ENCODE measurements around the gene LRRC57. TPM values are rescaled to one million over a fixed set of nuclear protein-coding genes. Genes with fewer than 3 reads are reported as not detected.

The LRRC57 gene
- total and polyA plus RNA-seq, 7 experiments from 2014 or later = 4.5 to 37.1 (median 17.5) TPM

GRCh38 chr15:42508263-42508690, 40.3 kb downstream of the LRRC57 start:
- intact Hi-C loops (cut with micrococcal nuclease) = no loop called here
- CTCF ChIA-PET = interaction anchor here (0.6 kb wide), 1 partner anchor 688 kb away, joined by 3 read pairs; no protein-coding TSS in a partner anchor
- ATAC-seq (no peak), DNase-seq (no peak)
- Histone ChIP-seq H3K27me3 (ENCODE audit: control insufficient read depth in 2 of 2, insufficient read depth in 2 of 2, low read length in 2 of 2) (no peaks in the 10 kb centered on the region), H3K36me3 (ENCODE audit: control insufficient read depth in 2 of 3, insufficient read depth in 3 of 3, low read length in 3 of 3) (peaks cover 0 to 23% (median 0%) of the 10 kb centered on the region in 3 experiments), H3K4me1 (ENCODE audit: control insufficient read depth in 2 of 2, insufficient read depth in 2 of 2, low read length in 2 of 2) (no peaks in the 10 kb centered on the region), H3K4me3 (ENCODE audit: low read length) (no peak overlapping the region), H3K9me3 (ENCODE audit: control insufficient read depth in 2 of 3, low read length in 3 of 3) (no peaks in the 10 kb centered on the region), H3K27ac (ENCODE audit: low read depth, low read length) (no peak overlapping the region)
- POLR2A ChIA-PET = no interaction called here
- H3K4me1 Mint-ChIP-seq = peaks cover 0 to 27% (median 19%) of the 10 kb centered on the region in 7 donors
- no peak overlapping the region for H3K27ac Mint-ChIP-seq
- H3K27me3 Mint-ChIP-seq = no peaks in the 10 kb centered on the region
- H3K36me3 Mint-ChIP-seq = peaks cover 3 to 16% (median 5%) of the 10 kb centered on the region in 5 donors
- H3K9me3 Mint-ChIP-seq = no peaks in the 10 kb centered on the region
- H3K4me3 Mint-ChIP-seq = no peak overlapping the region

DNA sequence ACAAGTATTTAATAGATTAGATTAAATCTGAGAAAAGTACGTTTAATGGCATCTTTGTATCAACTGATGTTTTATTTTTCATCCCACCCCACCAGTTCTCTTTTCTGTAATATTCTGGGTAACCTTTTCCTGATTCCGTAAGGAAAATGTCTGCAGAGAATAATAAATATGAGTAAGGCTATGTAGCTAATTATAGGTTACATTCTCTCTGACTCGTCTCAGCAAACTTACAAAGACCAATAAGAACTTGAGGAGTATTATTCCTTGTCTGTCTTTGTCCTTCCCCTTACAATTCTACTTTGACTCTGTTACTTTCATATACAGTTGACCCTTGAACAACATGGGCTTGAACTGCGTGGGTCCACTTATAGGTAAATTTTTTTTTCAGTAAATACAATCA, 41.1 kb downstream of the LRRC57 start:
- no peak overlapping the region for H3K4me3 ChIP-seq (ENCODE audit: low read length)
- H3K9me3 ChIP-seq (ENCODE audit: control insufficient read depth in 2 of 3, low read length in 3 of 3) = no peaks in the 10 kb centered on the region
- peaks cover 0 to 12% (median 0%) of the 10 kb centered on the region in 5 donors for H3K36me3 Mint-ChIP-seq
- no peak overlapping the region for H3K27ac Mint-ChIP-seq
- peaks cover 0 to 19% (median 0%) of the 10 kb centered on the region in 3 experiments for H3K36me3 ChIP-seq (ENCODE audit: control insufficient read depth in 2 of 3, insufficient read depth in 3 of 3, low read length in 3 of 3)
- no peak overlapping the region for H3K4me3 Mint-ChIP-seq
- no peaks in the 10 kb centered on the region for H3K27me3 ChIP-seq (ENCODE audit: control insufficient read depth in 2 of 2, insufficient read depth in 2 of 2, low read length in 2 of 2)
- no peaks in the 10 kb centered on the region for H3K4me1 ChIP-seq (ENCODE audit: control insufficient read depth in 2 of 2, insufficient read depth in 2 of 2, low read length in 2 of 2)
- DNase-seq (no peak), ATAC-seq (no peak)
- no peaks in the 10 kb centered on the region for H3K9me3 Mint-ChIP-seq
- H3K27me3 Mint-ChIP-seq = no peaks in the 10 kb centered on the region
- peaks cover 0 to 29% (median 19%) of the 10 kb centered on the region in 7 donors for H3K4me1 Mint-ChIP-seq
- POLR2A ChIA-PET = interaction anchor here (0.6 kb wide), 1 partner anchor 37 kb away, joined by 3 read pairs; no protein-coding TSS in a partner anchor
- CTCF ChIA-PET = no interaction called here
- no peak overlapping the region for H3K27ac ChIP-seq (ENCODE audit: low read depth, low read length)
- intact Hi-C loops (cut with micrococcal nuclease) = no loop called here

DNA sequence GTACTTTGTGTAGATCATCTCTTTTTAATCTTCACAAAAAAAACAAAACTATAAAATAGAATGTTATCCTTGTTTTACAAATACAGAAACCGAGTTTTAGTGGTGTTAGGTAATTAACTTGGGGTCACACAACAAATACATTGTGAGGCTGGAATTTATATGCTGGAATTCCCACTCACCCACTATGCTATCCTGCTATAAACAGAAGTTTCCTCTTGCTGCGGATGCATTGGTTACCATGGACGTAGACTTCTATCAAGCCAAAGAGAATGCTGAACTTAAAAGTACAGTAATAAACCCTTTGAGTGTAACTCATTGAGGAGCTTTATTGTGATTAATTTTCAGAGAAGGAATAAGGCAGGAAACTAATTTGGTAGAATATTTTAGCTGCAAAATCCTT, 44.0 kb downstream of the LRRC57 start:
- Mint-ChIP-seq H3K27me3 (no peaks in the 10 kb centered on the region), H3K4me3 (no peak overlapping the region), H3K9me3 (no peaks in the 10 kb centered on the region), H3K27ac (peak overlapping the region in 1 of 9 donors; percentile 12), H3K4me1 (peaks cover 14 to 43% (median 21%) of the 10 kb centered on the region in 7 donors), H3K36me3 (peaks cover 0 to 12% (median 0%) of the 10 kb centered on the region in 5 donors)
- no peak for ATAC-seq
- H3K9me3 ChIP-seq (ENCODE audit: control insufficient read depth in 2 of 3, low read length in 3 of 3) = no peaks in the 10 kb centered on the region
- H3K27me3 ChIP-seq (ENCODE audit: control insufficient read depth in 2 of 2, insufficient read depth in 2 of 2, low read length in 2 of 2) = no peaks in the 10 kb centered on the region
- H3K4me3 ChIP-seq (ENCODE audit: low read length) = no peak overlapping the region
- H3K36me3 ChIP-seq (ENCODE audit: control insufficient read depth in 2 of 3, insufficient read depth in 3 of 3, low read length in 3 of 3) = peaks cover 0 to 11% (median 0%) of the 10 kb centered on the region in 3 experiments
- intact Hi-C loops (cut with micrococcal nuclease) = no loop called here
- no peak overlapping the region for H3K27ac ChIP-seq (ENCODE audit: low read depth, low read length)
- POLR2A ChIA-PET = interaction anchor here (1.6 kb wide), 1 partner anchor 13 kb away, joined by 5 read pairs; the partner anchor contains the start of gene ZNF106
- H3K4me1 ChIP-seq (ENCODE audit: control insufficient read depth in 2 of 2, insufficient read depth in 2 of 2, low read length in 2 of 2) = no peaks in the 10 kb centered on the region
- CTCF ChIA-PET = interaction anchor here (0.6 to 1.2 kb wide), 4 partner anchors 10 to 422 kb away, joined by 3 to 4 read pairs (median 4); partner anchors contain the start of gene SNAP23
- no peak for DNase-seq

DNA sequence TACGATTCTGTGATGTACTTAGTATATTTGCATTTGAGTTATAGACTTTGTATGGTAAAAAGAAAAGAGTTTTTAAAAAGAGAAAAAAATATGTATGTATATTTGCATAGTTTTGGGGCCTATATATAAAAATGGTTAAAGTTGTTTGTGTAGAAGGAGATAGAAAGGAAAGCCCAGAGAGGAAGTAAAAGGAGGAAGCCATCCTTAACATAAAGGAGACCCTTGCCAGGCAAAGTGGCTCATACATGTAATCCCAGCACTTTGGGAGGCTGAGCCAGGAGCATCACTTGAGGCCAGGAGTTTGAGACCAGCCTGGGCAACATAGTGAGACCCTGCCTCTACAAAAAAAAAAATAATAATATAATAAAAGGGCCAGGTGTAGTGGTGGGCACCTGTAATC, 44.8 kb downstream of the LRRC57 start:
- intact Hi-C loops (cut with micrococcal nuclease) = no loop called here
- no peak for ATAC-seq
- Mint-ChIP-seq H3K4me3 (no peak overlapping the region), H3K27ac (peak overlapping the region in 1 of 9 donors; percentile 62), H3K9me3 (no peaks in the 10 kb centered on the region), H3K27me3 (no peaks in the 10 kb centered on the region), H3K4me1 (peaks cover 12 to 48% (median 29%) of the 10 kb centered on the region in 7 donors), H3K36me3 (peaks cover 0 to 9% (median 0%) of the 10 kb centered on the region in 5 donors)
- no peak for DNase-seq
- no peak overlapping the region for H3K27ac ChIP-seq (ENCODE audit: low read depth, low read length)
- POLR2A ChIA-PET = interaction anchor here (1.6 kb wide), 1 partner anchor 13 kb away, joined by 5 read pairs; the partner anchor contains the start of gene ZNF106
- H3K36me3 ChIP-seq (ENCODE audit: control insufficient read depth in 2 of 3, insufficient read depth in 3 of 3, low read length in 3 of 3) = peaks cover 0 to 11% (median 0%) of the 10 kb centered on the region in 3 experiments
- CTCF ChIA-PET = interaction anchor here (1.2 kb wide), 1 partner anchor 9 kb away, joined by 4 read pairs; the partner anchor contains the start of gene SNAP23
- H3K9me3 ChIP-seq (ENCODE audit: control insufficient read depth in 2 of 3, low read length in 3 of 3) = no peaks in the 10 kb centered on the region
- H3K4me3 ChIP-seq (ENCODE audit: low read length) = no peak overlapping the region
- no peaks in the 10 kb centered on the region for H3K4me1 ChIP-seq (ENCODE audit: control insufficient read depth in 2 of 2, insufficient read depth in 2 of 2, low read length in 2 of 2)
- H3K27me3 ChIP-seq (ENCODE audit: control insufficient read depth in 2 of 2, insufficient read depth in 2 of 2, low read length in 2 of 2) = no peaks in the 10 kb centered on the region

DNA sequence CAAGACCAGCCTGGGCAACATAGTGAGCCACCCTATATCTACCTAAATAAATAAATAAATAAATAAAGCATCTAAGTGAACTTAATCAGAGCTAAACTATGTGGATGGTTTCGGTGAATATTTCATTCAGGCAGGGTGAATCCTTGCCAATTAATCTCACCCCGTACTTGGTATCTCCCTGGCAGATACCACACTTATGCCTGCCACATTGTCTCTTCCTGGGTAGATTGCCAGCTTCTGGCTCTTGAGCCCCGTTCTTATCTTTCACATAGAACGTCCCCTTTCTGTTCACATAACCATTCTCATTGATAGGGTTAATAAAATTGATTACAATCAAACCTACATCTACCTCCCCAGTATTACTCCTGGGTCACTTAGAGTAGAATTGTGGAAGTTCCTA, 46.1 kb downstream of the LRRC57 start:
- H3K4me1 Mint-ChIP-seq = peaks cover 16 to 48% (median 39%) of the 10 kb centered on the region in 7 donors
- H3K36me3 ChIP-seq (ENCODE audit: control insufficient read depth in 2 of 3, insufficient read depth in 3 of 3, low read length in 3 of 3) = peaks cover 0 to 6% (median 0%) of the 10 kb centered on the region in 3 experiments
- peaks cover 0 to 4% (median 0%) of the 10 kb centered on the region in 5 donors for H3K36me3 Mint-ChIP-seq
- DNase-seq (no peak), ATAC-seq (no peak)
- H3K4me3 ChIP-seq (ENCODE audit: low read length) = no peak overlapping the region
- H3K27ac ChIP-seq (ENCODE audit: low read depth, low read length) = no peak overlapping the region
- peak overlapping the region in 2 of 9 donors; percentile 45 to 56 for H3K27ac Mint-ChIP-seq
- no peaks in the 10 kb centered on the region for H3K9me3 ChIP-seq (ENCODE audit: control insufficient read depth in 2 of 3, low read length in 3 of 3)
- intact Hi-C loops (cut with micrococcal nuclease) = no loop called here
- no peak overlapping the region for H3K4me3 Mint-ChIP-seq
- POLR2A ChIA-PET = interaction anchor here (1.8 kb wide), 1 partner anchor 12 kb away, joined by 8 read pairs; the partner anchor contains the start of gene ZNF106
- H3K27me3 ChIP-seq (ENCODE audit: control insufficient read depth in 2 of 2, insufficient read depth in 2 of 2, low read length in 2 of 2) = no peaks in the 10 kb centered on the region
- CTCF ChIA-PET = no interaction called here
- no peaks in the 10 kb centered on the region for H3K27me3 Mint-ChIP-seq
- H3K4me1 ChIP-seq (ENCODE audit: control insufficient read depth in 2 of 2, insufficient read depth in 2 of 2, low read length in 2 of 2) = peaks cover 0 to 4% of the 10 kb centered on the region in 2 donors
- H3K9me3 Mint-ChIP-seq = no peaks in the 10 kb centered on the region

GRCh38 chr15:42499858-42500609, 48.6 kb downstream of the LRRC57 start:
- peaks cover under 1 to 4% of the 10 kb centered on the region in 2 donors for H3K4me1 ChIP-seq (ENCODE audit: control insufficient read depth in 2 of 2, insufficient read depth in 2 of 2, low read length in 2 of 2)
- no peak for ATAC-seq
- Mint-ChIP-seq H3K36me3 (peaks cover 0 to 4% (median 0%) of the 10 kb centered on the region in 5 donors), H3K9me3 (no peaks in the 10 kb centered on the region), H3K27ac (peak overlapping the region in 4 of 9 donors; percentile 10 to 50 (median 43)), H3K4me3 (no peak overlapping the region), H3K27me3 (no peaks in the 10 kb centered on the region), H3K4me1 (peaks cover 29 to 70% (median 59%) of the 10 kb centered on the region in 7 donors)
- H3K36me3 ChIP-seq (ENCODE audit: control insufficient read depth in 2 of 3, insufficient read depth in 3 of 3, low read length in 3 of 3) = peaks cover 0 to 4% (median 0%) of the 10 kb centered on the region in 3 experiments
- no peak overlapping the region for H3K4me3 ChIP-seq (ENCODE audit: low read length)
- no peaks in the 10 kb centered on the region for H3K27me3 ChIP-seq (ENCODE audit: control insufficient read depth in 2 of 2, insufficient read depth in 2 of 2, low read length in 2 of 2)
- CTCF ChIA-PET = interaction anchor here (0.7 kb wide), 1 partner anchor 1964 kb away, joined by 3 read pairs; no protein-coding TSS in a partner anchor
- POLR2A ChIA-PET = interaction anchor here (2.6 kb wide), 1 partner anchor 9 kb away, joined by 9 read pairs; the partner anchor contains the start of gene ZNF106
- intact Hi-C loops (cut with micrococcal nuclease) = loop anchor here in 1 of 2 donors (5.0 to 10.0 kb wide), 2 partner anchors 237 to 1295 kb away; partner anchors contain the start of genes CDAN1 and SERF2
- DNase-seq = no peak
- H3K27ac ChIP-seq (ENCODE audit: low read depth, low read length) = no peak overlapping the region
- H3K9me3 ChIP-seq (ENCODE audit: control insufficient read depth in 2 of 3, low read length in 3 of 3) = no peaks in the 10 kb centered on the region
